Measurements from ENCODE around the gene LTBP3.

LTBP3 gene

GRCh38 chr11:65489706-65490320, 68.3 kb downstream of the LTBP3 start:
- no peak for TF ChIP-seq CTCF (IDR thresholded peaks at IDR 0.05; ENCODE audit: low read depth, low read length)

GRCh38 chr11:65489035-65489705, 69.0 kb downstream of the LTBP3 start:
- DNase-seq (ENCODE audit: extremely low read depth, low read depth) = no peak
- TF ChIP-seq CTCF (IDR thresholded peaks at IDR 0.05; ENCODE audit: low read depth, low read length) = no peak

More at GRCh38 chr11:65489706-65490320, 68.3 kb downstream of the LTBP3 start:
- no peak for DNase-seq (ENCODE audit: extremely low read depth, low read depth)

Data from AG09319 (cell line).